Measurements from ENCODE around the gene EFNB1.

The EFNB1 gene

DNA sequence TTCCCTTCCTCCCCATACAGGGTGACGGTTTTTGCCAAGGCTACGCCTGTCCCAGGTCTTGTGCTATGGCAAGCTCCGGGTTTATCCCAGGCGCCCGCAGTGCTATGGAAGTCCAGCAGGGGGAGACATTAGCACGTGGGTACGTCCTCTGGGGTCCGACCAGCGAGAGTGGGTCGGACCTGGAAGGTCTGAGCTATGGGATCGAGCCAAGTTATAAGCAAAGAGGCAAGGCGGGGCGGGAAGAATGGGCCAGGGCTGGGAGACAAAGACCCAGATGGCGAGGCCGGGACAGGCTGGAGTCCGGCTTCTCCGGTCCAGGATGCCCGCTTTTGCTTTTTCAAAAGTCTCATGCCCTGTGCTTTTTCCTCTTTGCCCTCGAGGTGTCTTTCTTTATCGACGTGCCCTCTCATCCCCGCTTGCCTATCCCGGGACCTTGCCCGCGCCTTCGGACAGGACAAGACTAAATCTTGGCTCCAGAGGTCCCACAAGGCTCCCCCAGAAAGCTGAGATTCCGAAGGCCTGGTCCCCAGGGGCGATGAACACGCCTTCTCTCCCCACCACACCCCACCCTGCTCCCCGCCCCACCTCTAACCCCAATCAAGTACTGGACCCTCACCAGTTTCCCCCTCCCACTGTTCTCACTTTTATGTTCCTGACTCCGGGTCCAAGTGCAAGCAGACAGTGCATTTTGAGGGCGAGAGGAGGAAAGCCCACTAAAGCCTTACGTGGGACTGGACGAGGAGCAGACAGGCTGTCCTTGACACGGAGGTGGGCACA is 785 bp upstream of the EFNB1 start:
- DNase-seq (ENCODE audit: low read depth in 2 of 2), result peak; percentile 55 to 58

DNA sequence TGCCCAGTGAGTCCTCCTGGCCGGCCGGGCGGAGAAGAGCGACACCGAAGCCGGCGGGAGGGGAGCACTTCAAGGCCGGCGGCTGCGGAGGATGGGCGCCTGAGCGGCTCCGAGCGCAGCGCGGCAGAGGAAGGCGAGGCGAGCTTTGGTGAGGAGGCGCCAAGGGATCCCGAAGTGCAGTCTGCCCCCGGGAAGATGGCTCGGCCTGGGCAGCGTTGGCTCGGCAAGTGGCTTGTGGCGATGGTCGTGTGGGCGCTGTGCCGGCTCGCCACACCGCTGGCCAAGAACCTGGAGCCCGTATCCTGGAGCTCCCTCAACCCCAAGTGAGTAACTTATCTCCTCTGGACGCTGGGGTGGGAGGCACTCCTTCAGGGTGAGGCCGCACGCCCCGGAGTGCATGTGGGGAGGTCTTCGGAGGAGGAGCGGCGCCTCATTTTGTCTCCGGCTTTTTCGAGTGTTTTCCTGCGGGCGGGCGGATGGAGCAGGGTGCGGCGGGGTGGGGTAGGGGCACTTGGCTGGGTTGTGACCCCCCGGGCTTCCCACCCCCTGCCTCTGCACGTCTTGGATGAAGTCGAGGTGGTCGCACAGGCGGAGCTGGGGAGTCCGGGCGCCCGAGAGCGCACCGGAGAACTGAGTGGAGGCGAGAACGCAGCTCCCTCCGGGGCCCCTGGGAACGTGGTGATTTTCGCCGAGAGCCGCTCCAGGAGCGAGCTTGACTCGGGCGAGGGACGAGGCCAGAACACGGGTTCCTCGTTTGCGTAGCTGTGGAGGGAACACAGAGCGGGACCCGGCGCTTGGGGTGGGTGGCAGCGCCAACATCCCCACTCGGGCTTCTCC is 979 bp downstream of the EFNB1 start:
- no peak for DNase-seq (ENCODE audit: low read depth in 2 of 2)

DNA sequence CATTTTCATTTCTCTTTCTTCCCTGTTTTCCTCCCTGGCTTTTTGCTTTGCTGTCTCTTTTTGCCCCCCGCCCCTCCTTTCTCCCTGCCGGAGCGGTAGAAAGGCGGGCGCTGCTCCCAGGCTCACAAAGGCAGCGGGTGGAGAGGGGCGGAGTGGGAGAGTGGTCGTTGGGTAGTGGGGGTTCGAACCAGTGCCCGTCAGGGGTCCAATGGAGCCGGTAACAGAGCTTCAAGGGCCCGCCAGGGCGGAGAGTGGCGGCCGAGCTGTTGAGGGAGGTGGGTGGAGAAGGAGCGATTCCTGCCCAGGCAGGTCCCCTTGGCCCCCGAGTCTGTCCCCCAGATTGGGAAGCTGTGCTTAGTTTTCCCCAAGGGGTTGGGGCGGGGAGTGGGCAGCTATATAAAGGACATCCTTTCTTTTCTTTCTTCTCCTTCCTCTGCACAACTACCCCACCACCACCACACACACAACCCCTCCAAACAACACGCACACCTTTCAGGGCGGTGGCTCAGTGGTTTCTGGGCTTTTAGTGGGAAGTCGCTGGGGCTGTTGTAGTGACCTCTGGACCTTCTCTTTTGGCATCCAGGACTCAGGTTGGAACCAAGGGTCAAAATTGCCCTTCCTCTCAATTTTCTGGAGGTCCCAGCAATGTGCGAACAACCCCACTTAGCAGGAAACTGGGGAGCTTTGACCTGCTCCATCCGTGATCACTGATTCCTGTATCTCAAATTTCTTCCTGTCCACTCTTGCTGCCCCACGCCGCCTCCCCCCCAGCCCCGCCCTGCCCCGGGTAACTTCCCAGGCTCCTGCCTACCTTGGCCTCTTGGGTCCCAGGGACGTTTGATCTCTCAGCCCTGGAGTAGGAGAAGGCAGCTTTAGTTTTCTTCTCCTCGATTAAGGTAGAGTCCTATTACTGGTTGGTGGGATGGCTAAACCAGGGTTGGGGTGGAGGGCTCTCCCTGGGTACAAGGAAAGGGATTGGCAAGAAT is 1.9 kb downstream of the EFNB1 start:
- no peak for DNase-seq (ENCODE audit: low read depth in 2 of 2)

DNA sequence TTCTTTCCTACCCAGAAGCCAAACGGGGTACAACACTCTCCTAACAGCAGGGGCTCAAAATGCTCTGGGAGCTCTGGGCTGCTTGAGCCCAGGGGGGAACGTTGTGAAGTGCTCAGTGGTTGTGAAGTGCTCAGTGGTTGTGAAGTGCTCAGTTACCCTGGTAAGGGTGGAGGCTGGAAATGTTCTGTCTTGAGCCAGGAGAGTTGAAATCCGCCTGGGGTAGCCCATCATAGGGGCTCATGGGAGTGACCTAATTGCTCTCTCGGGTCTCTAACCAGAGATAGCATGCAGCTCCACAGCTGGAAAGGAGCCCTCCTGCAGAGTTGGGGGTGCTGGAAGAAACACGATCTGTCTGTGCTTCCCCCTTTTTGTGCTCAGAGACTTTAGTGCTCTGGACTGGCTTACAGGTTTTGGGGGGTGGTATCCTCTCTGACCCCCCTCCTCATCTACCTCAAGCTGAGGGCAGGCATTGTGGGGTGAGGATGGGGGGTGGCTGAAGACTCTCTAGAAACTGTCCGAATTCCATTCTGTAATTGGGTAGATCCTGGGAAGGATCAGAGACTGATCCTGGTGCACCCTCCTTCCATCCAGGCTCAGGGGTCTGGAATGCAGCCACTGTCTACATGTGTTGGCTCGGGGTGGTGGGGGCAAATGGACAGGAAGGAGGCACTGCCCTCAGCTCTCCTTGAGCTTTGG is 2.7 kb downstream of the EFNB1 start:
- no peak for DNase-seq (ENCODE audit: low read depth in 2 of 2)

DNA sequence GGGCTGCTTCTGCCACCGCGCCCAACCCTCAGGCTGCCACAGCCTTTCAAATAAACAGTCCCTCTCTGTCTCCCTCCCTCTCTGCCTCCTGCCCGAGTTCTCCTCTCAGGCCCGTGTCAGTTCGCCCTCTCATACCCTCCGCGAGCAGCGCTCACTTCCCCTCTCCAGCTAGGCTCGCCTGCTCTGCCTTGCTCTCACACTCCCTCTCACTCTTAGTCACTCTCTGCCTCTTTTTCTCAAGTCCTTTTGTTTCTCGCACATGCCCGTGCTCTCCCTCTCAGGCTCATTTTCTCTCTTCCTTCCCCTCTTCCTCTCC is 3.2 kb downstream of the EFNB1 start:
- peak in 1 of 2 donors; percentile 19 for DNase-seq (ENCODE audit: low read depth in 2 of 2)

DNA sequence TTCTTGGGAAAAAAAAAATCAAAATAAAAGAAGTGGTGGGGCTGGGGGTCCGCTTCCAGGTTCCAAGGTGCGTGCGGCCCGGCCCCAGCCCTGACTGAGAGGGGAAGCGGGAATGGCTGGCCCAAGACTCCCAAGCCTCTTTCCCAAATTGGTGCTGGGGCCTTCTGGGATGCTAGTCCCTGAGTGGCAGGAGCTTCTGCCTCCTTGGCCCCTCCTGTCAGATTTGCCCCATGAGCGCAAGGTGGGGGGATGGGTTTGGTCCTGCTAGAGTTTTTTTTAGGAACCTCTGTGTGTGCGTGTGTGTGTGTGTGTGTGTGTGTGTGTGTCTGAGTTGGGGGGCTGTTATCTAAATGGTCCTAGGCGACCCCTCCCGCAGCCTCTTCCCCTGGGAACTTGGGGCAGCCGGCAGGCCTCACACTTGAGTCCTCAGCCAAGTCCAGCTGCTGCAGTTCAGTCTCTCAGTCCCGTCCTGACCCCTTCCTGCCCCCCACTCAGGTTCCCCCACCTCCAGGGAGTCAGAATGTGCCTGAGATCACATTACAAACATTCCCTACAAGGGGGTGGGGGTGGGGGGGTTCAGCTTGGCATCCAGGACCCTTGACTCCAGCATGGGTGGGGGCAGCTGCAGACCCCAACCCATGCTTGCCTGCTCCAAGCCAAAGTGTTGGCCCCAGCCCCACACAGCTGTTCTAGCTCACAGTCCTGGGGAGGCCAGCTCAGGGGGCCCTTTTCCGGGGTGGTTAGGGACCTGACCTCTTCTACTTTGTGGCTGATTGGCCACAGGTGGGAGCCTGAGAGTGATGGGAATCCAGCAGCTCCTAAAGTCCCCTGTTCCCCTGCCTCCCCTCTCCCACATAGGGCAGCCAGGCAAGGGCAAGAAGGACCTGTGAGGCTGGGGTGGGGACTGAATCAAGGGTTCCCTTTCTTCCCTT is 4.0 kb downstream of the EFNB1 start:
- no peak for DNase-seq (ENCODE audit: low read depth in 2 of 2)

DNA sequence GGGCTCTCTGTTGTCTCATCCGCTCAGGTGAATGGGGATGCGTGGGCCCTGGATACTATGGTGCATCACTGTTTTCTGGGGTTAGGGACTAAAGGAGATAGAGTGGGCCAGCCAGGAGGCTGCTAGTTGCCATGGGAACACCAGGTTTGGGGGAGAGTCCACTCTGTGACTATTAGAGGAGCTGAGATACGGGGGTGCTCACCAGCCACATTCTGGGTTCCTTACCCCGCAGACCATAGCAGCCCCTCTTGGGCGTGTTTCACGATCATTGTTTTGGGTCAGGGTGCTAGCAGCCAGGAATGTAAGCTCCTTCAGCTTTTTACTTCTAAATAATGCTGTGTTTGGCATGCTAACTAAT is 4.6 kb downstream of the EFNB1 start:
- no peak for DNase-seq (ENCODE audit: low read depth in 2 of 2)

DNA sequence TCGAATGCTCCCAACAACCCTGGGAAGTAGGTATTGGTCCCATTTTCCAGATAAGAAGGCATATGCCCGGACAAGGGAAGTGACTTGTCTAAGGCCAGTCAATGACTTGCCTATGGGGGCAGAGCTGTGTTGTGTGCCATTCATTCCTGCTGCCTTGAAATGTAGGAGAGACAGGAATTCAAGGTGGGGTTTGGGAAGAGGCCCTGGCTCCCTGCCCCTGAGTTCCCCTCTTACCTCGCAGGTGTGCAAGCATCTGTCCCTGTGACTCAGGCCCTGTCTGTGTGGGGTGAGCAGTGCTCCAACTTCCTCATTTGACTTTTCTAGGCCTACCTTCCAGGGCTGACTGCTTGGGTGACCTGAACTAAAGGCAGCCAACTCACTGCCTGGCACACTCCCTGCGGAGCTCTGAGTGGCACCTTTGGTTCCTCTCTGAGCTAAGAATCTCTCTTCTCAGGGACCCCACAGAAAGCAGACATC is 5.1 kb downstream of the EFNB1 start:
- DNase-seq (ENCODE audit: low read depth in 2 of 2), result no peak

DNA sequence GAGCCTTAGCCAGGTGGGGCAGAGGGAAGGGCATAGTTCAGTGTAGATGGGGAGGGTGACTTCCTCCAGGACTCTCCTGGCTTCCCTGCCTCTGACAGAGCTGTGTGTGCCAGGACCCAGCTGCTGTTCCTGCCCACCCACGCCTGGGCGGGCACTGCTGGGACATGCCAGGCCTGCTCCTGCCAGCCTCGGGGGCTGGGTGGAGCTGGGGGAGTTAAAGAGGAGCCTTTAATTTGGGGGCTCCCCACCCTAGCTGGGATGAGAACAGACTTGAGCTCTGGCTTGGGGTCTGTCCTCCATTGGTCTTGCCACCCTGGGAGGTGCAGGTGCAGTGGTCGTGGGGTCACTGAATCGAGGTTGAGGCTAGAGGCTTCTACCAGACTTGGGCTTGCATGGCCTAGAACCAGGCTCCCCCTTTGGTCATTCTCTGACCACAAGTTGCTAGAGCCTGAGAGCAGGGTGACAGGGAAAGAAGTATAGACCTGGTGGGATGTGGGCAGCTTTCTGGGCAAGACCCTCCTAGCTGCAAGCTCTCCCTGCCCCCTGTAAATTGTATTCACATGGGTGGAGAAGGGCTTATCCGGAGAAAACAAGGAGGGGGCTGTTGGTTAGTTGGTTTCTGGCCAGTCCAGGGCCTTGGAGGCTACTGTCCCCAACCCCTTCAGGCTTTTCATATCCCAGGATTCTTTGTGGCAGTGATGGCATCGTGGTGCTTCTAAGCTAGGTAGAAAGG is 5.7 kb downstream of the EFNB1 start:
- no peak for DNase-seq (ENCODE audit: low read depth in 2 of 2)

DNA sequence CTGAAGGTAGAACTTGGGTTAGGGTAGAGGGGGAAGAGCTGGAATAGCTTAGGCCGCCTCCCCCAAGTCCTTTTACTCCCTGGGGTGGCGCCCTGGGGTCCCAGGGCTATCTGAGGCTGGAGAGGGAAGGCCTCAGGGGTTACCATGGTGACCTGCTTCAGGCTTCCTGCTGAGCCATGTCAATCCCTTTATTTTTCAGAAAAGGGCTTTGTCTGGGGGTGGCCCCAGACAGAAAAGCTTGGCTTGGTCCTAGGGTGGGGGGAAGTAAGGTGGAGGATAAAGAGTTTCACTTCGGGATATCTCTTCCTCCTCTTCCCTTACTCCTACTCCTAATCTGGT is 6.3 kb downstream of the EFNB1 start:
- DNase-seq (ENCODE audit: low read depth in 2 of 2), result no peak

DNA sequence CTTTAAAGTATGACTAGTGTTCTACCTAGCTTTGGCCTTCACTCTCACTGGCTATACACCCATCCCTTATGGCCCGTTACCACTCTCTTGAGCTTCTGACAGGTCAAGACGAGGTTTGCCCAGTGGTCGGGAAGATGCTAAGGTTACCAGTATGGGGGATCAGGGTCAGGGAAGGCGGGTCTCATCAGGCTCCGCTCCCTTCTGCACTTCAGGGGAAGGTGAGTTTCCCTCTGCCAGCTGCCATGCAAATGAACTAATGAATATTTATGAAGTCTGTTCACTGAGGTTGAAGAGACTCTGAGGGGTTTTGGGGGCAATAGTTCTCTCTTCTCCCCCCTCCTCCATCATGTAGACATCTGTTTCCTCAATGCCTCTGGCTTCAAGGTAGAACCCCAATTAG is 6.6 kb downstream of the EFNB1 start:
- DNase-seq (ENCODE audit: low read depth in 2 of 2), result no peak

DNA sequence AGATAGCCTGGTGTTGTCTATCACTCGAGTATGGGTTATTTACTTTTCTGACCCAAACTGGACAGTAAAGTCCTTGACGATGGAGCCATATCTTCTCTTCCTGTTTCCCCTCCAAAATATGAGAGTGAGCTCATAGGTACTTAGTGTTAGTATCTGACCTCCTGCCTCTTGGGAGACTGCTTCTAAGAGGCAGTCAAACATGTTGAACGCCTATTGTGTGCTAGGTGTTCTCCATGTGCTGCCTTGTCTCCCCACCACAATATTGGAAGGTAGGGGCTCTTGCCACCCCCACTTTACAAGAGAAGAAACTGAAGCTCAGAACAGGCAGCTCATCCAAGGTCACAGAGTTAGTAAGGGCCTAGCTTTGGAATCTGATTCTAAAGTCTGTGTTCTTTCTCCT is 8.3 kb downstream of the EFNB1 start:
- no peak for DNase-seq (ENCODE audit: low read depth in 2 of 2)

DNA sequence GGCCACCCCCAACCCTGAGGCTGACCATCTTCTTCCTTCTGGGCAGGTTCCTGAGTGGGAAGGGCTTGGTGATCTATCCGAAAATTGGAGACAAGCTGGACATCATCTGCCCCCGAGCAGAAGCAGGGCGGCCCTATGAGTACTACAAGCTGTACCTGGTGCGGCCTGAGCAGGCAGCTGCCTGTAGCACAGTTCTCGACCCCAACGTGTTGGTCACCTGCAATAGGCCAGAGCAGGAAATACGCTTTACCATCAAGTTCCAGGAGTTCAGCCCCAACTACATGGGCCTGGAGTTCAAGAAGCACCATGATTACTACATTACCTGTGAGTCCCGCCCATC is 9.7 kb downstream of the EFNB1 start:
- DNase-seq (ENCODE audit: low read depth in 2 of 2), result no peak

DNA sequence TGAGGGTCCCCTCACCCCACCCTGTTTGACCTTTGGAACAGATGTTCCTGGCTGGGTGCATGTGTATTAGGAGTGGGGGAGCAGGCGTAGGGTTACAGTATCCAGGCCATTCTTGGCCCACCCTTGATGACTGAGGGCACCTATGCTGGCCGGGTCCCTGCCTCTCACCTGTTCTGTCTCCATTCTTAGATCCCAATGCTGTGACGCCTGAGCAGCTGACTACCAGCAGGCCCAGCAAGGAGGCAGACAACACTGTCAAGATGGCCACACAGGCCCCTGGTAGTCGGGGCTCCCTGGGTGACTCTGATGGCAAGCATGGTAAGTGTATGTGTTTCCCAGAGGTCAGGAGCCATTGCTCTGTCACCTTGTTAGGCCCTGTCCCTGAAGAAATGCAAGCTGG is 10.9 kb downstream of the EFNB1 start:
- DNase-seq (ENCODE audit: low read depth in 2 of 2), result no peak

DNA sequence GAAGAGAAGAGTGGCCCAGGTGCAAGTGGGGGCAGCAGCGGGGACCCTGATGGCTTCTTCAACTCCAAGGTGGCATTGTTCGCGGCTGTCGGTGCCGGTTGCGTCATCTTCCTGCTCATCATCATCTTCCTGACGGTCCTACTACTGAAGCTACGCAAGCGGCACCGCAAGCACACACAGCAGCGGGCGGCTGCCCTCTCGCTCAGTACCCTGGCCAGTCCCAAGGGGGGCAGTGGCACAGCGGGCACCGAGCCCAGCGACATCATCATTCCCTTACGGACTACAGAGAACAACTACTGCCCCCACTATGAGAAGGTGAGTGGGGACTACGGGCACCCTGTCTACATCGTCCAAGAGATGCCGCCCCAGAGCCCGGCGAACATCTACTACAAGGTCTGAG is 11.4 kb downstream of the EFNB1 start:
- no peak for DNase-seq (ENCODE audit: low read depth in 2 of 2)

DNA sequence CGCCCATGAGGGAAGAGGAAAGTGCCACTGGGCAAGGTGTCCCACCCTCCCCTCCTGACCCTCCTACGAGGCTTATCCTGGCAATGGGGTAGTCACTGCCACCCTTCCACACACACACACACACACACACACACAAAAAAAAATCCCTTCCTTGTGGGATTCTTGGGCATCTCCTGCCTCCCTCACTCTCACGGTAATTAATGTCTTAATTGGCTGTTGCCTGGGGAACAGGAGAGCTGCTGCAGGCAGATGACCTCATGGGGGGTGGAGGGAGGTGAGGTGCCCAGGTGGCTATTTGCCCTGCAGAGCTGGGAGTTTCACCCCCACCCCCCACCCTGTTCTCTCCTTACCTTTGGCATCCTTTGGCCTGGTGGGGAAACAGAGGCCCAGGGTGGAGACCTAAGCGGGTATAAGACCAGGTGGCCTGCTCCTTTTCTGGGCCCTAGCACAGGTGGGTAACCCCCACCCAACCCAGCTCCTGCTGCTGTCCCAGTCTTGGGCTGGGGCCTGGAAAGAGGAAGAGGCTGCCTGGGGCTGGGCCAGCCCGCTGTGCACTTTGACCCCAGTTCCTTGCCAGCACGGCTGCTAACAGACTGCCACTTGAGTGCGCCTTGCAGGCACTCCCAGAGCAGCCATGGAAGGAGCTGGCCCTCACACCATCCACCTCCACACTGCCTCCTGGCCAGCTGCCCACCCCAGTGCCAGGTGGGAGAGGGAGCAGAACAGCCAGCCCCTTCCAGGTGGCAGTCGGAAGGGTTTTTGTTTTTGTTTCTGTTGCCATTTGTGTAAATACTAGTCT is 12.6 kb downstream of the EFNB1 start:
- DNase-seq (ENCODE audit: low read depth in 2 of 2), result no peak

DNA sequence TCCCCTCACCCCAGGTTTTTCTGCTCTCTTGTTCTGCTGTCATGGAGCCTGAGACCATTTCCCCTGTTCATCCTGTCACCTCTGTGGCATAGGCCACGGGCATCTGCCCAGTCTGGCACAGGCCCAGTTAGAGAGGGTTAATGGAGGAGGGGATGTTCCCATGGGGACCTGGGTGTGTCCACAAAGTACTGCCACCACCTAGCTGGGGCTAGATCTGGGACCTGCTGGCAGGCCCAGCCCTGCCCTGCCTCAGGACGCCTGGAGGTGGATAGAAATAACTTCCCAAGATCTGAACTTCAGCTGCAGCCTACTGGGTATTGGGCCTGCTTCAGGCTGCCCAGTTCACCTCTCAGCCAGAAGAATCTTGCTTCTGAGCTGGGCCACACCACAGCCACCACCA is 13.5 kb downstream of the EFNB1 start:
- DNase-seq (ENCODE audit: low read depth in 2 of 2), result no peak

DNA sequence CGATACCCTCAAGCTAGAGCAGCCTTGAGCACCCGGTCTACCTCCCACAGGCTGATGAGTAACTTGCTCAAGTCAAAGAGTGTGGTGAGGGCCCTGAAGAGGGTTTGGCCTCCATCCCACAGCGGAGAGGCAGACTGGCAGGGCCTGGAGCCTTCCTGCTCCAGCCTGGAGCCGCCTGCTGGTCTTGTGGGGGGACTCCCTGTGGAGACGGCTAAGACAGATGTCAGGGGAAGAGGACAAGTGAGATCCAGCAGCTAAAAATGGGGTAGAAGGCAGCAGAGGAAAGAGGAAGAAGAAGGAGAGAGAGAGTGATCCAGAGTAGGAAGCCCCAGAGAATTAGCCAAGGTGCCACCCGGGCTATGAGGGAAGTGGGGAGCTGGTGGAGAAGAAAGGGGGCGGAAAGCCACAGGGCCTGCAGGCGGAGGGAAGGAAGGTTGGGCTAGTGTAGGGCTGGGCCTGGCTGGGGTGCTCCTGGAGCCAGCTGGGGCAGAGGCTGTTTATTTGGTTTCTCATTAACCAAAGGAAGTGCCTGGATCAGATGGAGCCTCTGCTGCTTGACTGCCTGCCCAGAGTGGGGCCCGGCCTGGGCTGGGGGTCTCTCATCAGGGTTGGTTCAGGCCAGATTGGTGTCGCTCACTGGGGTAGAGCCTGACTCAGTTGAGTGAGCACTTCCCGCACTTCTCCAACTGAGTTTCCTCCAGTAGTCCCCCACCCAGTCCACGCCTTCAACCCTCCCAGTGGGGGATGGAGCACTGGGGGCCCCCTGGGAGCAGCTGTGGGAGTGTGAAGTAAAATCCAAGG is 14.2 kb downstream of the EFNB1 start:
- DNase-seq (ENCODE audit: low read depth in 2 of 2), result no peak
